Measurements from ENCODE around the gene PFDN1. TPM values are rescaled to one million over a fixed set of nuclear protein-coding genes. Genes with fewer than 3 reads are reported as not detected.

The PFDN1 gene
- total RNA-seq, 6 experiments from 2014 or later: 75.0 to 95.8 (median 89.0) TPM

DNA sequence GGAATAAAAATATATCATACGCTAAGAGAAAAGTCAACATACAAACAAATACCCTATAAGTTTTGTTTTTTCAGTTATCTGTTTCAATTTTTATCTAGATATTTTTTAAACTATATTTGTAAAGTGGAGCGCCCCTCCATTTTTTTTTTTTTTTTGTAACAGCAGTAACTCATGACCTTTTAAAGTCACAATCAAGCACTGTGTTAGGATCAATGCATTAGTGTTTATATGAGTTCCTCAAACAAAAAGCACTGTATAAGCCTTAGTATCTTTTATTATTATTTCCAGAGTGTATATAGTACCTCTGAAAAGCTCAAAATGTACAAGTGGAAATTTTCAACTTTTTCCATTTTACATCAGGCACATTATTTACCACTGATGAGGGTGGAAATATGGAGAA, 20.6 kb downstream of the PFDN1 start:
- TF ChIP-seq, protein P1, sequence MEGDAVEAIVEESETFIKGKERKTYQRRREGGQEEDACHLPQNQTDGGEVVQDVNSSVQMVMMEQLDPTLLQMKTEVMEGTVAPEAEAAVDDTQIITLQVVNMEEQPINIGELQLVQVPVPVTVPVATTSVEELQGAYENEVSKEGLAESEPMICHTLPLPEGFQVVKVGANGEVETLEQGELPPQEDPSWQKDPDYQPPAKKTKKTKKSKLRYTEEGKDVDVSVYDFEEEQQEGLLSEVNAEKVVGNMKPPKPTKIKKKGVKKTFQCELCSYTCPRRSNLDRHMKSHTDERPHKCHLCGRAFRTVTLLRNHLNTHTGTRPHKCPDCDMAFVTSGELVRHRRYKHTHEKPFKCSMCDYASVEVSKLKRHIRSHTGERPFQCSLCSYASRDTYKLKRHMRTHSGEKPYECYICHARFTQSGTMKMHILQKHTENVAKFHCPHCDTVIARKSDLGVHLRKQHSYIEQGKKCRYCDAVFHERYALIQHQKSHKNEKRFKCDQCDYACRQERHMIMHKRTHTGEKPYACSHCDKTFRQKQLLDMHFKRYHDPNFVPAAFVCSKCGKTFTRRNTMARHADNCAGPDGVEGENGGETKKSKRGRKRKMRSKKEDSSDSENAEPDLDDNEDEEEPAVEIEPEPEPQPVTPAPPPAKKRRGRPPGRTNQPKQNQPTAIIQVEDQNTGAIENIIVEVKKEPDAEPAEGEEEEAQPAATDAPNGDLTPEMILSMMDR (IDR thresholded peaks at IDR 0.05): no peak
- H3K36me3 Mint-ChIP-seq (ENCODE audit: low read depth): peaks cover 14% of the 10 kb centered on the region
- H3K4me1 Mint-ChIP-seq (ENCODE audit: low read depth): peaks cover 12% of the 10 kb centered on the region
- H3K27me3 Mint-ChIP-seq (ENCODE audit: insufficient read depth): no peaks in the 10 kb centered on the region
- H3K4me3 Mint-ChIP-seq: no peak overlapping the region
- DNase-seq: no peak
- no peaks in the 10 kb centered on the region for H3K9me3 Mint-ChIP-seq
- no peak overlapping the region for H3K27ac Mint-ChIP-seq

DNA sequence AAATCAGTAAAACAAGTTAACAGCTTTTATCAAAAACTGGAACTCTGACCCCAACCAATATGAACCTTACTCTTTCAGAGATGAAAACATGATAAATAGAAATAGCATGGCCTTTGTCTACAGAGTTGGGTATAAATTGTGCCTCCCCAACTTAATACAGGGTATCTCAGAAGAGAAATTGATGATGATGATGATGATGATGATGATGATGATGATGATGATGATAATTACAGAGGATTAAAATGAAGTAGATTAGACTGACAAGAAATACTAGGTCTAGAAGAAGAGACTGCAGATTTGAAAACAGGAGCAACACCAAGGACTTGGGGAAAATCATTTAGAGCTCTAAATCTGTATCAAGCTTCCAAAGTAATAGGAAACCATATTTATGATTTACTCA, 27.1 kb downstream of the PFDN1 start:
- H3K4me1 Mint-ChIP-seq (ENCODE audit: low read depth): peaks cover 6% of the 10 kb centered on the region; the same call in 1 of the 2 replicates

GRCh38 chr5:140273401-140273877, 29.5 kb downstream of the PFDN1 start:
- Mint-ChIP-seq H3K27me3 (ENCODE audit: insufficient read depth) (no peaks in the 10 kb centered on the region), H3K36me3 (ENCODE audit: low read depth) (peaks cover 24% of the 10 kb centered on the region), H3K27ac (no peak overlapping the region), H3K9me3 (no peaks in the 10 kb centered on the region), H3K4me3 (no peak overlapping the region), H3K4me1 (ENCODE audit: low read depth) (peaks cover 6% of the 10 kb centered on the region; the same call in 1 of the 2 replicates)
- DNase-seq: no peak
- TF ChIP-seq, protein P1 (IDR thresholded peaks at IDR 0.05): no peak

More for the DNA sequence above, 27.1 kb downstream of the PFDN1 start:
- Mint-ChIP-seq H3K4me3 (no peak overlapping the region), H3K9me3 (no peaks in the 10 kb centered on the region), H3K27me3 (ENCODE audit: insufficient read depth) (no peaks in the 10 kb centered on the region), H3K36me3 (ENCODE audit: low read depth) (peaks cover 24% of the 10 kb centered on the region), H3K27ac (no peak overlapping the region)
- TF ChIP-seq, protein P1 (IDR thresholded peaks at IDR 0.05): no peak
- no peak for DNase-seq

GRCh38 chr5:140270008-140270407, 32.9 kb downstream of the PFDN1 start:
- H3K4me1 Mint-ChIP-seq (ENCODE audit: low read depth): no peaks in the 10 kb centered on the region
- no peak overlapping the region for H3K4me3 Mint-ChIP-seq
- TF ChIP-seq, protein P1 (IDR thresholded peaks at IDR 0.05): no peak
- no peaks in the 10 kb centered on the region for H3K27me3 Mint-ChIP-seq (ENCODE audit: insufficient read depth)
- no peaks in the 10 kb centered on the region for H3K9me3 Mint-ChIP-seq
- peaks cover 5% of the 10 kb centered on the region for H3K36me3 Mint-ChIP-seq (ENCODE audit: low read depth)
- DNase-seq: no peak
- H3K27ac Mint-ChIP-seq: no peak overlapping the region

DNA sequence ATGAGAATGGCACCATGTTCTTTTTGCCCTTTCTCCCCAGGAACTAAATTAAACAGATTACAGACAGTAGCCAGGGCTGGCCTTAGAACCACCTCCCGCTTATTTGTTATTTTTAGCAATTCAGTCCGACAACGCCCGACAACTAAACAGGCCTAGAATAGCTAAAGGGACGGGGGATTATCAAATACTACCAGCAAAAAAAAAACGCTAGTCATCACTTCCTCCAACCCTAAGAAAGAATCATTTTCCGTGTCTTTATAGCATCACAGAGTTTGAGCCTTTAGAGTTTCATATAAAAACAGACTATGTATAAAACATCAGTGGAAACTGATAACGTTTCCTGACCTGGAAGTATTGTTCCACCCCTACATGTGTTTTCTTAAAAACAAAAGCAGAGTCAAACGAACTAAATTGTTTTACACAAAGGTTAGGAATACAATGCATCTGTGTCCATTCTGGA, 35.3 kb downstream of the PFDN1 start:
- peaks cover under 1% of the 10 kb centered on the region; the same call in 1 of the 2 replicates for H3K4me1 Mint-ChIP-seq (ENCODE audit: low read depth)
- no peak overlapping the region for H3K27ac Mint-ChIP-seq
- no peak overlapping the region for H3K4me3 Mint-ChIP-seq

More for the DNA sequence above, 35.3 kb downstream of the PFDN1 start:
- DNase-seq: no peak
- H3K36me3 Mint-ChIP-seq (ENCODE audit: low read depth): peaks cover 5% of the 10 kb centered on the region
- TF ChIP-seq, protein P1 (IDR thresholded peaks at IDR 0.05): no peak
- no peaks in the 10 kb centered on the region for H3K27me3 Mint-ChIP-seq (ENCODE audit: insufficient read depth)
- H3K9me3 Mint-ChIP-seq: no peaks in the 10 kb centered on the region
